Colonic mucosa (tissue), 4 donors: ENCODE results near the gene CAMTA1. TPM values are rescaled to one million over a fixed set of nuclear protein-coding genes. Genes with fewer than 3 reads are reported as not detected.

Experiments used
- DNase-seq: peaks from one replicate; pipeline ENCODE4 v3.0.0-alpha.2; 2020
- H3K27ac ChIP-seq: fragments of 200-600 bp; one replicate; pipeline ENCODE4 v1.8.0; 2021
- H3K27me3 ChIP-seq: fragments of 200-600 bp; one replicate; pipeline ENCODE4 v1.8.0; 2021
- H3K36me3 ChIP-seq: fragments of 200-600 bp; one replicate; pipeline ENCODE4 v1.8.0; 2021
- H3K4me1 ChIP-seq: fragments of 200-600 bp; one replicate; pipeline ENCODE4 v1.8.0; 2021; ENCODE audit warnings: mild to moderate bottlenecking
- H3K4me3 ChIP-seq: fragments of 200-600 bp; one replicate; pipeline ENCODE4 v1.8.0; 2021
- H3K9ac ChIP-seq, 2 donors: one replicate each; pipeline ENCODE4 v1.7.0; 2013; ENCODE audit warnings: control low read depth in 2 of 2, low read depth in 2 of 2, low read length in 2 of 2
- H3K9me3 ChIP-seq: fragments of 200-600 bp; one replicate; pipeline ENCODE4 v1.8.0; 2021
- CTCF ChIP-seq: fragments of 200-600 bp; IDR thresholded peaks from one replicate; pipeline ENCODE4 v1.8.0; 2022; ENCODE audit warnings: antibody characterized with exemption, mild to moderate bottlenecking
- intact Hi-C: fragments of 100-400 bp; cut with DNase I; formaldehyde crosslinking; loops from one replicate; pipeline ENCODE4 v1.14.1; 2022
- total RNA-seq, 2 donors: library from RNA; stranded (reverse); fragmentation: NEBNext Ultra II Directional in 1 of 2; extraction: Animal tissue kit (Norgen Biotek cat#: 25700) in 1 of 2; gene quantifications; one replicate each; pipeline ENCODE4 v1.2.1, GENCODE V29; 2021
- donor health status: healthy.
- donor health status: DM: no; HTN: no; CAD: no.
- donor health status: DM: no; HTN: no; CAD: no.

CAMTA1 gene
- total RNA-seq, 2 donors from 2014 or later, result 76.8 to 92.8 TPM

GRCh38 chr1:7185721-7186120 is 400.5 kb downstream of the CAMTA1 start:
- no peak overlapping the region for H3K27ac ChIP-seq
- no peak overlapping the region for H3K9ac ChIP-seq
- no peaks in the 10 kb centered on the region for H3K36me3 ChIP-seq
- no peak for DNase-seq
- intact Hi-C loops, result no loop called here
- H3K9me3 ChIP-seq, result no peaks in the 10 kb centered on the region
- no peaks in the 10 kb centered on the region for H3K27me3 ChIP-seq
- TF ChIP-seq CTCF, result no peak
- no peaks in the 10 kb centered on the region for H3K4me1 ChIP-seq
- no peak overlapping the region for H3K4me3 ChIP-seq

GRCh38 chr1:7186382-7187111 is 401.3 kb downstream of the CAMTA1 start:
- no peak for TF ChIP-seq CTCF
- no peaks in the 10 kb centered on the region for H3K9me3 ChIP-seq
- H3K4me1 ChIP-seq, result no peaks in the 10 kb centered on the region
- H3K27ac ChIP-seq, result no peak overlapping the region
- intact Hi-C loops, result no loop called here
- H3K4me3 ChIP-seq, result no peak overlapping the region
- no peaks in the 10 kb centered on the region for H3K27me3 ChIP-seq
- no peak for DNase-seq
- H3K9ac ChIP-seq, result no peak overlapping the region
- no peaks in the 10 kb centered on the region for H3K36me3 ChIP-seq

GRCh38 chr1:7187112-7187493 is 401.8 kb downstream of the CAMTA1 start:
- Histone ChIP-seq H3K36me3 (no peaks in the 10 kb centered on the region), H3K27ac (no peak overlapping the region), H3K9me3 (no peaks in the 10 kb centered on the region), H3K4me3 (no peak overlapping the region), H3K9ac (no peak overlapping the region), H3K27me3 (no peaks in the 10 kb centered on the region), H3K4me1 (no peaks in the 10 kb centered on the region)
- DNase-seq, result no peak
- TF ChIP-seq CTCF, result no peak
- intact Hi-C loops, result no loop called here

- no peak for DNase-seq
- Histone ChIP-seq H3K4me3 (no peak overlapping the region), H3K9ac (no peak overlapping the region), H3K9me3 (no peaks in the 10 kb centered on the region), H3K4me1 (no peaks in the 10 kb centered on the region), H3K27ac (no peak overlapping the region), H3K27me3 (no peaks in the 10 kb centered on the region), H3K36me3 (no peaks in the 10 kb centered on the region)
- intact Hi-C loops, result no loop called here
- TF ChIP-seq CTCF, result no peak
Measured at GRCh38 chr1:7190261-7190660, 405.0 kb downstream of the CAMTA1 start.

GRCh38 chr1:7192453-7192852 is 407.2 kb downstream of the CAMTA1 start:
- Histone ChIP-seq H3K27me3 (no peaks in the 10 kb centered on the region), H3K4me3 (no peak overlapping the region), H3K9ac (no peak overlapping the region), H3K9me3 (no peaks in the 10 kb centered on the region), H3K4me1 (no peaks in the 10 kb centered on the region), H3K36me3 (no peaks in the 10 kb centered on the region), H3K27ac (no peak overlapping the region)
- DNase-seq, result no peak
- intact Hi-C loops, result no loop called here
- no peak for TF ChIP-seq CTCF
